Ovary (tissue), 3 donors: ENCODE measurements around the gene MCM5.

ENCODE experiments used
- EP300 ChIP-seq: sonication (generic); formaldehyde crosslinking; IDR thresholded peaks from one replicate; pipeline ENCODE4 v1.6.1; 2017; ENCODE audit warnings: antibody characterized with exemption
- POLR2A ChIP-seq: fragments of 450-650 bp; IDR thresholded peaks from one replicate; pipeline ENCODE4 v1.6.1; 2017; ENCODE audit warnings: antibody characterized with exemption, mild to moderate bottlenecking, moderate library complexity
- TF ChIP-seq, protein P1 (sequence below), 3 donors: fragments of 450-650 bp in 2 of 3; fragments of 200-600 bp in 1 of 3; IDR thresholded peaks; one replicate each; pipeline versions ENCODE4 v1.5.1 to v1.8.0; 2016 to 2022; ENCODE audit warnings: antibody characterized with exemption in 3 of 3, mild to moderate bottlenecking in 1 of 3
- donor health status: DM: no; HTN: no; CAD: no.

GRCh38 chr22:35359380-35360065, 40.4 kb upstream of the MCM5 start:
- TF ChIP-seq, protein P1, sequence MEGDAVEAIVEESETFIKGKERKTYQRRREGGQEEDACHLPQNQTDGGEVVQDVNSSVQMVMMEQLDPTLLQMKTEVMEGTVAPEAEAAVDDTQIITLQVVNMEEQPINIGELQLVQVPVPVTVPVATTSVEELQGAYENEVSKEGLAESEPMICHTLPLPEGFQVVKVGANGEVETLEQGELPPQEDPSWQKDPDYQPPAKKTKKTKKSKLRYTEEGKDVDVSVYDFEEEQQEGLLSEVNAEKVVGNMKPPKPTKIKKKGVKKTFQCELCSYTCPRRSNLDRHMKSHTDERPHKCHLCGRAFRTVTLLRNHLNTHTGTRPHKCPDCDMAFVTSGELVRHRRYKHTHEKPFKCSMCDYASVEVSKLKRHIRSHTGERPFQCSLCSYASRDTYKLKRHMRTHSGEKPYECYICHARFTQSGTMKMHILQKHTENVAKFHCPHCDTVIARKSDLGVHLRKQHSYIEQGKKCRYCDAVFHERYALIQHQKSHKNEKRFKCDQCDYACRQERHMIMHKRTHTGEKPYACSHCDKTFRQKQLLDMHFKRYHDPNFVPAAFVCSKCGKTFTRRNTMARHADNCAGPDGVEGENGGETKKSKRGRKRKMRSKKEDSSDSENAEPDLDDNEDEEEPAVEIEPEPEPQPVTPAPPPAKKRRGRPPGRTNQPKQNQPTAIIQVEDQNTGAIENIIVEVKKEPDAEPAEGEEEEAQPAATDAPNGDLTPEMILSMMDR (IDR thresholded peaks at IDR 0.05), result no peak
- TF ChIP-seq POLR2A (no peak), EP300 (no peak)
